ENCODE measurements around the gene DLEC1.

The DLEC1 gene

GRCh38 chr3:38017445-38018295, 21.3 kb upstream of the DLEC1 start:
- Mint-ChIP-seq H3K4me1 (no peaks in the 10 kb centered on the region), H3K36me3 (ENCODE audit: low read depth) (peaks cover 39% of the 10 kb centered on the region), H3K27me3 (ENCODE audit: low read depth) (no peaks in the 10 kb centered on the region), H3K27ac (no peak overlapping the region), H3K4me3 (no peak overlapping the region), H3K9me3 (no peaks in the 10 kb centered on the region)
- no peak for TF ChIP-seq CTCF (IDR thresholded peaks at IDR 0.05; ENCODE audit: unreplicated experiment in 3 of 3)

- H3K27me3 Mint-ChIP-seq (ENCODE audit: low read depth): no peaks in the 10 kb centered on the region
- peaks cover 37% of the 10 kb centered on the region for H3K36me3 Mint-ChIP-seq (ENCODE audit: low read depth)
- no peak overlapping the region for H3K4me3 Mint-ChIP-seq
- peaks cover 1% of the 10 kb centered on the region for H3K4me1 Mint-ChIP-seq
- H3K27ac Mint-ChIP-seq: peak overlapping the region in 1 of 3 experiments; percentile 4
- no peaks in the 10 kb centered on the region for H3K9me3 Mint-ChIP-seq
- no peak for TF ChIP-seq CTCF (IDR thresholded peaks at IDR 0.05; ENCODE audit: unreplicated experiment in 3 of 3)
Observed at GRCh38 chr3:38018296-38019266, 20.4 kb upstream of the DLEC1 start.

GRCh38 chr3:38019658-38020341, 19.2 kb upstream of the DLEC1 start:
- no peak for TF ChIP-seq CTCF (IDR thresholded peaks at IDR 0.05; ENCODE audit: unreplicated experiment in 3 of 3)
- peaks cover 26% of the 10 kb centered on the region for H3K36me3 Mint-ChIP-seq (ENCODE audit: low read depth)
- no peak overlapping the region for H3K27ac Mint-ChIP-seq
- H3K9me3 Mint-ChIP-seq: no peaks in the 10 kb centered on the region
- H3K27me3 Mint-ChIP-seq (ENCODE audit: low read depth): no peaks in the 10 kb centered on the region
- peaks cover 5% of the 10 kb centered on the region for H3K4me1 Mint-ChIP-seq
- no peak overlapping the region for H3K4me3 Mint-ChIP-seq

- no peaks in the 10 kb centered on the region for H3K9me3 Mint-ChIP-seq
- no peak overlapping the region for H3K27ac Mint-ChIP-seq
- TF ChIP-seq CTCF (IDR thresholded peaks at IDR 0.05; ENCODE audit: unreplicated experiment in 3 of 3): no peak
- peaks cover 21% of the 10 kb centered on the region for H3K36me3 Mint-ChIP-seq (ENCODE audit: low read depth)
- H3K27me3 Mint-ChIP-seq (ENCODE audit: low read depth): no peaks in the 10 kb centered on the region
- H3K4me3 Mint-ChIP-seq: no peak overlapping the region
- H3K4me1 Mint-ChIP-seq: peaks cover 8% of the 10 kb centered on the region
Observed at GRCh38 chr3:38020342-38020726, 18.7 kb upstream of the DLEC1 start.

- Mint-ChIP-seq H3K36me3 (ENCODE audit: low read depth) (peaks cover 12% of the 10 kb centered on the region), H3K27me3 (ENCODE audit: low read depth) (no peaks in the 10 kb centered on the region), H3K27ac (no peak overlapping the region), H3K9me3 (no peaks in the 10 kb centered on the region), H3K4me3 (no peak overlapping the region), H3K4me1 (peaks cover 15% of the 10 kb centered on the region)
- TF ChIP-seq CTCF (IDR thresholded peaks at IDR 0.05; ENCODE audit: unreplicated experiment in 3 of 3): no peak
Observed at GRCh38 chr3:38021196-38021595, 17.8 kb upstream of the DLEC1 start.
